Dedifferentiated amniotic fluid mesenchymal stem cell (primary cell): ENCODE data around the gene RPS25.
A peak's percentile ranks its signal among the peaks of the same experiment; 100 is the strongest.
"Not testable (repeated sequence)": the region's sequence is repeated elsewhere in the genome, so short reads cannot be mapped to it uniquely, and the experiment has no call there.

ENCODE experiments used
- DNase-seq: peaks from one replicate; pipeline ENCODE4 v3.0.0-alpha.2; 2016; ENCODE audit errors: extremely low spot score

The RPS25 gene

DNA sequence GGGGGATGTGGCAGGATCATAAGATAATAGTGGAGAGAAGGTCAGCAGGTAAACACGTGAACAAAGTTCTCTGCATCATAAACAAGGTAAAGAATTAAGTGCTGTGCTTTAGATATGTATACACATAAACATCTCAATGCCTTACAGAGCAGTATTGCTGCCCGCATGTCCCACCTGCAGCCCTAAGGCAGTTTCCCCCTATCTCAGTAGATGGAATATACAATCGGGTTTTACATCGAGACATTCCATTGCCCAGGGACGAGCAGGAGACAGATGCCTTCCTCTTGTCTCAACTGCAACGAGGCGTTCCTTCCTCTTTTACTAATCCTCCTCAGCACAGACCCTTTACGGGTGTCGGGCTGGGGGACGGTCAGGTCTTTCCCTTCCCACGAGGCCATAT, 21.3 kb upstream of the RPS25 start:
- DNase-seq, result not testable (repeated sequence)

DNA sequence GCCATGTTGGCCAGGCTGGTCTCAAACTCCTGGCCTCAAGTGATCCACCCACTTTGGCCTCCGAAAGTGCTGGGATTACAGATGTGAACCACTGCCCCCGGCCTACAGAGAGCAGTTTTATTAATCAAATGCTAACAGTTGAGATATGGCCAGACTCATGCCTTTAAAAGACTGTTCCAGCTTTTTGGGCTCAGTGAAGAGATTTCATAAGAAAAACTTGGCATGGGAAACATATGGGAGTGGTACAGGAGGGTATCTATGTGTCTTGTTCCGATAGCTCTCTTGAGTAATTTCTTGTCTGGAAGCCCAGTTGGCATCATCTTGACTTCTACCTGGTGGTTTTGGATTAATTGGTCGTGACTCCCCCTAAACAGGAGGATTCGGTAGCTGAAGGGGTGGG, 20.7 kb upstream of the RPS25 start:
- no peak for DNase-seq

DNA sequence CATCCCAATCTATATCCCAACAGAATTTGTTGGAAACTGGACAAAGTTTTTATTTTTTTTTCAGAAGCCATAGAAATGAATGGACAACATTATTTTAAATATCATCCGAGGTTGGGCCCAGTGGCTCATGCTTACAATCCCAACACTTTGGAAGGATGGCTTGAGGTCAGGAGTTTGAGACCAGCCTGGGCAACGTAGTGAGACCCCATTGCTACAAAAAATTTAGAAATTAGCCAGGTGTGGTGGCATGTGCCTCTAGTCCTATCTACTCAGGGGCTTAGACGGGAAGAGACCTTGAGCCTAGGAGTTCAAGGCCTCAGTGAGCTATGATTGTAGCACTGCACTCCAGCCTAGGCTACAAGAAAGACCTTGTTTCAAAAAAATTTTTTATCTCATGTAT, 16.7 kb upstream of the RPS25 start:
- no peak for DNase-seq

DNA sequence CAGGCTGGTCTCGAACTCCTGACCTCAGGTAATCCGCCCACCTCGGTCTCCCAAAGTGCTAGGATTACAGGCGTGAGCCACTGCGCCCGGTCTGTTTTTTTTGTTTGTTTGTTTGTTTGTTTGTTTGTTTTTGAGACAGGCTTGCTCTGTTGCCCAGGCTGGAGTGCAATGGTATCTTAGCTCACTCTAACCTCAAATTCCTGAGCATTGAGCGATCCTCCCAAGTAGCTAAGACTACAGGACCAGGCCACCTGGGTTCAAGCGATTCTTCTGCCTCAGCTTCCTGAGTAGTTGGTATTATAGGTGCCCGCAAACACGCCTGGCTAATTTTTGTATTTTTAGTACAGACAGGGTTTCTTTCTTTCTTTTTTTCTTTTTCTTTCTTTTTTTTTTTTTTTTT, 15.3 kb upstream of the RPS25 start:
- not testable (repeated sequence) for DNase-seq

DNA sequence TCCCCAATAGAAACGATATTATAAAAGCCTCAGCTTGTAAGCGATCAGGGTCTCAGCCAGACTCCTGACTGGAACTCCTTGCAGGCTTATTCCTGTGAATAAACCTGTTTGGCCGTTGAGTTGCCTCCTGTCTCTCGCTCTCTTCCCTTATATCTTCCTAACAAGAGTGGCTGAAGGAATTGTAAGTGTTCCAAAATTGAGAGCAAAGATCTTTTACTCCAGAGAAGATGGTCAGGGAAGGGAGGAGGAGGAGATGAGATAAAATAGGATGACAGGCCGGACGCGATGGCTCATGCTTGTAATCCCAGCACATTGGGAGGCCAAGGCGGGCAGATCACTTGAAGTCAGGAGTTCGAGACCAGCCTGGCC, 13.8 kb upstream of the RPS25 start:
- DNase-seq, result no peak

DNA sequence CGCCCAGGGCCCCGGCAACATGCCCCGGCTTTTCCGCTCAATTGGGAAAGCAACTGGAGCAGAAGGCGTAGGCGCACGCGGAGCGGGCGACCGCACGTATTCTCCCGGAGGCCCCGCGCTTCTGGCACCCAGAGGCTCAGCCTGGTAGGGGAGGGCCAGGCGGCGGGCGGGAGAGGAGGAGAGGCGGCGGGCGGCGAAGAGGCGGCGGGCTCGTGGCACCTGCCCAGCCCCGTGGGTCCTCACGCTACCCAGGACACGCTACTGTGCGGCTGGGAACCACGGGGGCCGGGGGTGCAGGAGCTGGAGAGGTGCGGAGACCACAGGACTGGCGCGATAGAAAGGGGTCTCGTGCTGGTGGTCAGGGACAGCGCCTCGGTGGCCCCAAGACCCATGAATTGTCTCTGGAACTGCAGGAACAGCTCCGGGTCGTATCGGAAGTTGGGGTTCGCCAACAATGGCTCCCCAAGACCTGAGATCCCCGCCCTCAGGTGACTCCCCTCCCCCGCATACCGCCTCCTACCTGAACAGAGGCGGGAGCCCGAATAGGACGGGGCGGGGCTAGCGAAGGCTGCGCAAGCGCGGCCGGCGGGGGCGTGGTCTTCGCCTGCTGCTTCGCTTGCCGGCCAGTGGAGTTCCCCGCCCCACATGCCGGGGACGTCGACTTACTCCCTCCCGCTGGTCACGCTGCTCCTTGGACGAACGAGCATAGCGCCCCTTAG, 12.3 kb upstream of the RPS25 start, which contains the start of gene SLC37A4:
SLC37A4 (minus strand) TSS at position 549 of the 719 bp plus-strand sequence.
- peak; percentile 98 for DNase-seq

DNA sequence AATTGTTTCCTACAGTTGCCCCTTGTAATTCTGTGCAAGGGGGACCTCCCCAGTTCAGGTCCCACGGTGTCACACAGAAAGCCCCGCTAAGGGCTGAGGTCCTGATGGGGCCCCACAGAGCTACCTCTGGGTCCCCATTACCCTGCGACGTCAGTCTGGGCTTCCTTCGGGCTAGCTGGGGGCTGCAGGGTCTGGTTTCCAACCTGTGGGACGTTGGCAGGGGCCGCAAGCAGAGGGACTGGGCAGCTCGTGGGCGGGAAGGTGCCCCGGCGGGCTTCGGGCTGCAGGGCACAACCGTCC, 11.8 kb upstream of the RPS25 start:
- no peak for DNase-seq

DNA sequence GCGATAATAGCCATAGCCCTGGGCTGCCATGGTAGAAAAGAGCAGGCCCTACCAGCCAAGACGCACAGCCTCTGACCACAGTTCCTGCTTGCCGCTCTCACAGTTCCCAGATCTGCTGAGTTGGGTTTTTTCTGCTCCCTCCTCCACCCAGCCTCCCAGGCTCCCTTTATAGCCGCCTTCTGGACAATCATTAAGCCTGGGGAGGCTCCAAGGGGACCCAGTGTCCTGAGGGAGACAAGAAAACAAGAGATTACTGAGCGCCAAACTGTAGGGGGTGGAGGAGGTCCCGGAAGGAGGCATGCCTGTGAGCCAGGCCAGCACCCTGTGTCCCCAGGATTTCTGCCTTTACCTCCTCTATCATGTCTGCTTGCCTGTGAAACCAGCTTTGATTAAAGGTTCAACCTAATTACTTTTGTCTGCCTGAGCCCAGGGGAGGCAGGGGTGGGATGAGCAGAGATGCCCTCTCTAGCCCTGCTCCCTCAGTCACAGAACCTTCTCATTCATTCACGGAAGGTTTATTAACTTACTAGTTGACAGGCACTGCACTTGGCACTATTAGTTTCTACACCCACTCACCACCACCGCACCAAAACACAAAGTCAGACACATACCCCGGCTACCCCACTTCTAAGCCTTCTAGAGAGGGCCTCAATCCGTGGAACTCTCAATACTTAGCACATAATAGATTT, 11.3 kb upstream of the RPS25 start:
- DNase-seq, result no peak

DNA sequence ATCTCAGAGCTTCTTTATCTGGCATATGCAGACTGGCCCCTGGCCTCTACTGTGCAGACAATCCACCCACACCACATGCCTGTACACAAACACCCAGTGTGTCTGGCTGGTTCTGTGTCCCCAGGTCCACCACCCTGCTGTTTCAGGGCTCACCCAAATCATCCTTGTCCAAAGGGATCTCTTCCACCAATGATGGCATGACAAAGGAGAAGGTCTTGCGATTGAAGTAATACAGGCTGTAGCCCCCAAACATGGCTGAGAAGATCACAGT, 10.9 kb upstream of the RPS25 start:
- no peak for DNase-seq

DNA sequence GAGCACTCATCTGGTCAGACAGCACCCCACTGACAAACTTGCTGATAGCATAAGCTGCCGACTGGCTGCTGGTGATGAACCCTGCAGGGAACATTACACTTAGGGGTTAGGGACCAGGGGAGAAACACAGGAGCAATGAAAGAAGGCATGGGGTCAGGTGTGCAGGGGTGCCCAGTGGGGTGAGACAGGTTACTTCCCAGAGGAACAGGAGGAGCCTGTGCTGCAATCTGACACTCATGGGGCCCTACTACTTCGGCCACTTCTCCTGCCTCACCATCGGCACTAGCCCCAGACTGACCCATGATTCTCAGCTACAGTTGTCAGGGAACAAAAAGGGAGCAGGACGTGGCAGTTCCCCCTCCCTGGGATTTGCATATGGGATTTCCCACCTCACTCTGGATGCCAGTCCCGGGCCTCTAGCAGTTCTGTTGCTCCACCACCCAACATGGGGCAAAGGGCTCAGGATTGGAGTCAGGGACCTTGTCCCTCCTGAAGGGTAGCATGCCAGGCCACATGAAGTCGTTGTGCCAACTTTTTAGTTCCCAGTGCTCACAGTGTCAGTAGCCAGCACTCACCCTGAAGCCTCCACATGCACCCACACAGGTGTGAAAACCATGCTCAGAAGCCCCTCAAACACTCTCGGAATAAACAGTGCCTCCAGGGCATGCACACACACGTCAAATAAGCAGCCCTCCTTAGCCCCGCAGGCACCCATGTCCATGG, 10.4 kb upstream of the RPS25 start:
- no peak for DNase-seq

DNA sequence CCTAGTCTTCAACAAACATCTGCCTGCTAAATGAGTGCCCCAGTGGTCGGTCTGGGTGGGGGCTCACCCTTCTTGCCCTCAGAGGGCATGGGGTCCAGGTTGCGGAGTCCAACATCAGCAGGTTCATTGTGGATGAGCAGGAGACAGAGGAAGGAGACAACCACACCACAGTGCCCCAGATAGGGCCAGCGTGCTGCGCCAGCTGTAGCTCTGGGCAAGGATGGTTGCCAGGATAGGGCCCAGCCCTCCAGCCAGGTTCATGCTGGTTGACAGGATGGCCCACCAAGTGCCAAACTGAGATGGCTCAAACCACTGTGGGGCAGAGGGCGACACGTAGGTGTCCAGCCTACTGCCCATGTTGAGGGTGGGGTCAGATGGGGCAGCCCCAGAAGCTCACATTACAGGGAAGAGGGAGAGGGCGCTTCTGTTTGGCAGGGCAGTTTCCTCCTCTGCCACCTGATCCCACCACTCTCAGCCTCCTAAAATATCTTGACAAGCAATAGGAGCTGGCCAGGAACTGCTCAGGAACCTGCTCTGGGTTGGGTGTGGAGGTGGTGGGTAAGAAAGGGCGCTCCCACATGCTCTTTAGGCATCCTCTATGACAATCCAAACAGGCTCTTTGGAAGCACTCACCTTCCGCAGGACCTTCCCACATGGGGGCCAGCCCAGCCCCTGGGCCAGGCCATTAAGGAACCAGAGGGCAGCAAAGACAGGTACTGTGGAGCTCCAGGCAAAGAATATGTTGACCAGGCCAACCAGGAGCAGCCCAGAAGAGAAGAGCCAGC, 9.6 kb upstream of the RPS25 start:
- DNase-seq, result no peak

DNA sequence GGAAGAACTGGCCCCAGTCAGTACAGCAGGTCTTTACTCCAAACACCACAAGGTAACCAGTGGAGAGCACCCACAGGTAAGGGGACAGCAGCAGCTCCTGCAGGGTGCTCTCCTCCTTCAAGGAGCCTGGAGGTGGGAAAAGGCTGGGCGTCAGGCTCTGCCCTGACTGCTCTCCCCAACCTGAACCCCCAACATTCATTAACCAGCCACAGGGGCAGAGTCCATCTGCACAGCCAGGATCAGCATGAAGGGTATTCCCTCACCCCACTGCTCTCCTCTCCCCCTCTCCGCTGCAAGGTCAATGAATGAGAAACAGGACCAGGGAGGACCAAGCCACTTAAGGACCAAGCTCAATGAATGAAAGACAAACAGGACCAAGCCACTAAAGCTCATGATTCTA, 8.8 kb upstream of the RPS25 start:
- no peak for DNase-seq

DNA sequence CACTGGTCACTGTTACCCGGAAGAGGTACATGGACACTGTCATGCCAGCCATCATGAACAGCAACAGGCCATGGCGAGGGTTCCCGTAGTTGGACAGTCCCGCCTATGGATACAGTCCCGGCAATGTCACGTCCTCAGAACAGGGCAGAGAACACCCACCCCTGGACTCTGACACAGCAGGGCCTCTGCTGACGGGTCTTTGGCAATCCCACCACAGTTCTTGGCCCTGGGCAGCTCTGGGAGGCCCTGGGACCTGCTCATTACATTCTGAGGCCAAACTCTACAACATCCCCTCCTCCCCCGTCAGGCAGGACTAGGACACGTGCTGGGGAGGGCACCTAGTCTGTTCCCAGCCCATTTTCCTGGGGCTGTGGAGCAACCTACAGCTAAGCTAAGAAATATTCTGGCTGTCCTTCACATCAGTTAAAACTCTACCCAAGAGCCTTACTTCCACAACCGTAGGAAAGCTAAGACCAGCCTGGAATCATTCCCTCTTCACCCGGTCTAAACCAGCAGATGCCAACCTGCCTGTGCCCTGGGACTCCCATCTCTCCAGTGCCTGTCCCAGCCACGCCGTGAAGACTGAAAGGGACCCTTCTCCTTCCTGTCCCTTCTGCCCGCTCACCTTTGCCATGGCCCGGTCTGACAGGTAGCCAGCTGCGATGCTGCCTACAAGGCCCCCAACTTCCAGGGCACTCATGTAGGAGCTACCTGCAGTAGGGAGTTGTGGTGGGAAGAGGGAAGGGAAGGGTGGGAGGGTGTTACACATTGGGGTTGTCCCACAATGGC, 8.0 kb upstream of the RPS25 start:
- DNase-seq, result no peak

DNA sequence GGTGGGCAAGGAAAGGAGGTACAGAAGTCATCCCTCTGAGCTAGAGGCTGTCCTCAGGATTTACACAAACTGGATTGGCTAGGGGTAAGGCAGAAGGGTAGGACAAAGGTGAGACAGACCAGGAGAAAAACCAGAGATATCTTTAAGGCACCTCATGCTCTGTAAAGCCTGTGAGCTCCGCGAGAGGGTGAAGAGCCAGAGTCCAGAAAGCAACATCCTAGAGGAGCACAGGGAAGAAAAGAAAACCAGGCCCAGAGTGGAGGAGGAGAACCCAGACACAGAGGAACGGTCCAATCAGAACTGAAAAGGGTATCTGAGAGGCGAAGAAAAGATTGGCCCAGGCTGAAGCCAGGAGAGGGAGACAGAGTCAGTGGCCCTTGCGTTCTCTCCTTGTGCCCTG, 7.4 kb upstream of the RPS25 start:
- no peak for DNase-seq

DNA sequence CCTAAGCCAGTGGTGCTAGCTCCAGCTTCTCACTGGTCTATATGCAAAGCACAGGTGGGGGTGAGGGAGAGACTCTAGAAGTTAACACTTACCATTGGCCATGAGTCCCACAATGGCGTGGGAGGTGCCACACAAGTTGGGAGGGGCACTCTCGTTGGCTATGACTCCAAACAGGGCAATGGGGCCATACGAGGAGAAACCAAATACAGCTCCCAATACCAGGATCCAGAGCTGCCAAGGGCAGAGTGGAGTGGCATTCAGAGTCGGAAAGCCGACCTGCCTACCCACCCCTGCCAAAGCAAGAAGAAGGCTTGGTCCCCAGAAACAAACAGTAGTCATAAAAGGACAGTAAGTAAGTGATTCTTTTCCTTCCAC, 6.9 kb upstream of the RPS25 start:
- DNase-seq, result no peak

DNA sequence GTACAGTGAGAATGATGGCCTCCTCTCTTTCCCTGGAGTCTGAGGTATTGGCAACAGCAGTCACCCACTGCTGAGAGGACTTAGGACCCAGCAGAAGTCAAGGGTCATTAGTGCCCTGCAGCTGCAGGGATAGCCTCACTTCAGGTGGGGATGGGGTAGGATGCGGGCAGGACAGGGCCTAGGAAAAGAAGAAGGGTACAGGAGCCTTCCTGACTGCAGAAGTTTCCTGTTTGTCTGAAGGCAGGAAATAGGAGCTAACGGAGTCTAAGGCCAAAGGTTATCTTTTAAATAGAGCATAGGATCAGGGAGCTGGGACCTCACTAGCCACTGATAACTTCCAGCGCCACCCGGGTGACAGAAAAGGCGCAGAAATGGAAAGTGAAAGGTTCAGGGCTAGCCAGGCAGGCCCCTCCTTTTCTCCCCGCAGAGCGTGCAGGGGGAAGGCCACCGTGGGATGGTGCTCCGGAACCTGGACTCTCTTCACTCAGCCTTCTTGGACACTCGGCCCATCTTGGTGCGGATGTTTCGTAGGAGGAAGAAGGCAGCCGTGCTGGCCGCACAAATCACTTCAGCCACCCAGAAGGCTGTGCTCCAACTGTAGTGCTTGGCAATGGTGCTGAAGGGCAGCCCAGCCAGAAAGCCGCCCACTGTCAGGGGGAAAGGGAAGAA, 6.4 kb upstream of the RPS25 start:
- DNase-seq, result no peak

DNA sequence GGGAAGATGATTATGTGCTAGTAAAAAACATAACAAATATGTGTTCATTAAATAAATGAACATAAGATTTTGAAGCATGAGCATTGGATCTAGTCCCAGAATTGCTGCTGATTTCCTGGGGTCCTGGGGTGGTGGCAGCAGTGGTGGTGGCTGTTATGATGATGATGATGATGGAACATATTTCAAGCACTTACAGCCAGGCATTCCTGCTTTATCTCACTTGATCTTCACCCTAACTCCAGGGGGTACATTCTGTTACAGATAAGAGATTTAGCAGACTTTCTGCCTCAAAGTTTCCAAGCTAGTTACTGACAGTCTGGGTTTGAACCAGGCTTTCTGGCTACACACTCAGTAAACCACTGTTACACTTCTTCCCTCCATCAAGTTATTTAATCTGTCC, 5.6 kb upstream of the RPS25 start:
- no peak for DNase-seq

DNA sequence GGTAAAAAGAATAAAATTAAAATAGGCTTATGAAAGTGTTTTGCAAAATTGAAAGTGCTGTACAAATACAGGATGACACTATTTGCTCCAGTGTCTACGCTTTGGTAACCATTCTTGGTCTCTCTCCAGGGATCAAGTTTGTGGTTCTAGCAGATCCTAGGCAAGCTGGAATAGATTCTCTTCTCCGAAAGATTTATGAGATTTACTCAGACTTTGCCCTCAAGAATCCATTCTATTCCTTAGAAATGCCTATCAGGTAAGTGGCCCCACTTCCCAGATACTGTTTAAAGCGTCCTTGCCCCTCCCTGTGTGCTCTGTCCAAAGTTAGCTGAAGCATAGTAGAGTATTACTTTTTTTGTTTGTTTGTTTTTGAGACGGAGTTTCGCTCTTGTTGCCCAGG, 3.5 kb upstream of the RPS25 start:
- no peak for DNase-seq

DNA sequence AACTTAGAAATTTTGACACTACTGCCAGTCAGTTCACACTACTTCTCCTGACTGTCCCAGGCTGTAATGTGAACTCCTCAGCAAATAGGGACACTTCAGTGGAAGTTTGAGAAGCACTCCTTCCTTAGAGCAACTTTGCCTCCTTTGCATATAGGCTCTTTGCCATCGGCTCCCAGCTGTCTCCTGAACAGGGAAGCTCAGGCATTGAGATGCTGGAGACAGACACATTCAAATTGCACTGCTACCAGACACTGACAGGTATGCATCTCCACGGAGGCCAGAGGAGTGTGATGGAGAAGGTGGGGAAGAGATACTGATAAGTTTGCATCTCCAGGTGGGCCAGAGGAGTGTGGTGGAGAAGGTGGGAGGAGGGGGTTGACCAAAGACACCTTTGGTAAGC, 1.9 kb upstream of the RPS25 start:
- no peak for DNase-seq

DNA sequence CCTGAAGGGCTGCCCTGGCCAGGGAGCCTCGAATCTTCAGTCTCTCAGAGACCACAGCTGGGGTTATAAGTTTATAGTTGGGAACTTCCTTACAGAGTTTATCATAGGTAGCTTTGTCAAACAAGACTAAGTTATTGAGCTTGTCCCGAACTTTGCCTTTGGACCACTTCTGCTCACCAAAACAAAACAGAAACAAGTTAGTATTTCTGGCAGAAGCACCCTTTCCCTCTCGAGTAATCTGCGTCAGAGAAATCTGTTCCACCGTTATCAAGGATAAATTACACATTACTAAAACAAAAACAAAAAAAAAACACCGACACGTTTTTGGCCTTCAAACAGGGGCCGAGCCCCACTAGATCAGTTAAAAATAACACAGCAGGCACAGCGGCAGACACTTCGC, 766 bp downstream of the RPS25 start:
- not testable (repeated sequence) for DNase-seq

DNA sequence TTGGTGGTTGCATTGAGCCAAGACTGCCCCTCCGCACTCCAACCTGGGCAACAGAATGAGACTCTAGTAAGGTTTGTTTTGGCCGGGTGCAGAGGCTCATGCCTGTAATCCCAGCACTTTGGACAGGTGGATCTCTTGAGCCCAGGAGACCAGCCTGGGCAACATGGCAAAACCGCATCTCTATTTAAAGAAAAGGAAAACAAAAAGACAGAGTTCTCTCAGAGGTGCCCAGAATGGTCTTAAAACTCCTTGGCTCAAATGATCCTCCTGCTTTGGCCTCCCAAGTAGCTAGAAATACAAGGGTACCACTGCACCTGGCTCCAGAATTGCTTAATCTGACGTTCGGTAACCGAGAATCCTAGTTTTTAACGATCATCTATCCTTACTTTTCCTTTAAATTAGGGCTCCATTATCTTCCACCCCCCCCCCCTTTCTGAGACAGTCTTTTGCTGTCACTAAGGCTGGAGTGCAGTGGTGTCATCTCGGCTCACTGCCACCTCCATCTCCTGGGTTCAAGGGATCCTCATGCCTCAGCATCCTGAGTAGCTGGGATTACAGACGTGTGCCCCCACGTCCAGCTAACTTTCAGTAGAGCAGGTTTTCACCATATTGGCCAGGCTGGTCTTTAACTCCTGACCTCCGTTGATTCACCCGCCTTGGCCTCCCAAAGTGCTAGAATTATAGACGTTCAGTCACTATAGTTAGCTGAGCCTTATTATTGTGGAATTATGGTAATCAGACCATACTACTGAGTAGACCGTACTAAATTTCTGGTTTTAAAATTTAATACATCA, 1.7 kb downstream of the RPS25 start:
- no peak for DNase-seq
